Measurements from ENCODE around the gene PDE3A.

DNA sequence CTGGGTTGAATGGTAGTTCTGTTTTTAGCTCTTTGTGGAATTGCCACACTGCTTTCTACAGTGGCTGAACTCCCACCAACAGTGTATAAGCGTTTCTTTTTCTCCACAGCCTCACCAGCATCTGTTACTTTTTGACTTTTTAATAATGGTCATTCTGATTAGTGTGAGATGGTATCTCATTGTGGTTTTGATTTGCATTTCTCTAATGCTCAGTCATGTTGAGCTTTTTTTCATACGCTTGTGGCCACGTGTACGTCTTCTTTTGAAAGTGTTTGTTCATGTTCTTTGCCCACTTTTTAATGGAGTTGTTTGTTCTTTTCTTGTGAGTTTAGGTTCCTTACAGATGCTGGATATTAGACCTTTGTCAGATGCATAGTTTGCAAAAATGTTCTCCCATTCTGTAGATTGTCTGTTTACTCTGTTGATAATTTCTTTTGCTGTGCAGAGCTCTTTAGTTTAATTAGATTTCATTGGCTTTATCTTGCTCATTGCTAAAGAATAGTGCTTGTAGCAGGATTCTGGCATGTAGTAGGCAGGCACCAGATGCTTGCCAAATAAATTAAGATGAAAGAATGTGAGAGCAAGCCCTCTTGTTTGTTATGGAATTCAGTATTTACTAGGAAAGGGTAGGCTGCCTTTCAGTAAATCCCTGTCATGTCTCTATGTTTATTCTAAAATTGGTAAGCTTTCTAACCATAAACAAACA, 86.8 kb downstream of the PDE3A start:
- TF ChIP-seq GATA2 (IDR thresholded peaks at IDR 0.05; ENCODE audit: low read depth, low read length) = no peak; the same call in 1 of the 2 replicates
- peak; percentile 49; the same call in 1 of the 2 replicates for TF ChIP-seq GATA3 (IDR thresholded peaks at IDR 0.05; ENCODE audit: low read depth, low read length)

Measured in SH-SY5Y (cell line).